A673 (cell line): Measurements from ENCODE around the gene UGT1A9.

ENCODE experiments used
- CTCF ChIP-seq: fragments of 300-800, 200-600 bp; sonication (generic); conservative IDR thresholded peaks from 2 replicates; pipeline ENCODE4 v1.5.1; 2017; ENCODE audit warnings: low read depth, mild to moderate bottlenecking, antibody characterized with exemption, low read length, moderate library complexity, mixed read lengths
- EZH2 ChIP-seq: fragments of 200-600 bp; sonication (generic); IDR thresholded peaks from 2 replicates; pipeline ENCODE4 v1.6.1; 2017; ENCODE audit warnings: borderline replicate concordance, low read depth, mild to moderate bottlenecking, mixed read lengths, antibody characterized with exemption, low read length; ENCODE audit not compliant: poor library complexity, severe bottlenecking

GRCh38 chr2:233764264-233764663 lies 92.6 kb downstream of the UGT1A9 start:
- TF ChIP-seq CTCF, result no peak
- no peak for TF ChIP-seq EZH2
